ENCODE measurements around the gene GOT1.

GOT1 gene

GRCh38 chr10:99460070-99460469 is 29.6 kb upstream of the GOT1 start:
- Histone ChIP-seq H3K36me3 (ENCODE audit: control insufficient read depth, insufficient read depth, low read length) (no peaks in the 10 kb centered on the region), H3K4me3 (replicated peaks; ENCODE audit: low read depth, low read length) (no peak overlapping the region), H3K27me3 (replicated peaks; ENCODE audit: control insufficient read depth, insufficient read depth, low read length) (no peaks in the 10 kb centered on the region)
- DNase-seq (ENCODE audit: extremely low read depth, insufficient read length): no peak
- TF ChIP-seq, protein P1, sequence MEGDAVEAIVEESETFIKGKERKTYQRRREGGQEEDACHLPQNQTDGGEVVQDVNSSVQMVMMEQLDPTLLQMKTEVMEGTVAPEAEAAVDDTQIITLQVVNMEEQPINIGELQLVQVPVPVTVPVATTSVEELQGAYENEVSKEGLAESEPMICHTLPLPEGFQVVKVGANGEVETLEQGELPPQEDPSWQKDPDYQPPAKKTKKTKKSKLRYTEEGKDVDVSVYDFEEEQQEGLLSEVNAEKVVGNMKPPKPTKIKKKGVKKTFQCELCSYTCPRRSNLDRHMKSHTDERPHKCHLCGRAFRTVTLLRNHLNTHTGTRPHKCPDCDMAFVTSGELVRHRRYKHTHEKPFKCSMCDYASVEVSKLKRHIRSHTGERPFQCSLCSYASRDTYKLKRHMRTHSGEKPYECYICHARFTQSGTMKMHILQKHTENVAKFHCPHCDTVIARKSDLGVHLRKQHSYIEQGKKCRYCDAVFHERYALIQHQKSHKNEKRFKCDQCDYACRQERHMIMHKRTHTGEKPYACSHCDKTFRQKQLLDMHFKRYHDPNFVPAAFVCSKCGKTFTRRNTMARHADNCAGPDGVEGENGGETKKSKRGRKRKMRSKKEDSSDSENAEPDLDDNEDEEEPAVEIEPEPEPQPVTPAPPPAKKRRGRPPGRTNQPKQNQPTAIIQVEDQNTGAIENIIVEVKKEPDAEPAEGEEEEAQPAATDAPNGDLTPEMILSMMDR (IDR thresholded peaks at IDR 0.05; ENCODE audit: insufficient read depth, low read length, poor library complexity, severe bottlenecking): no peak

- Histone ChIP-seq H3K4me3 (replicated peaks; ENCODE audit: low read depth, low read length) (no peak overlapping the region), H3K27me3 (replicated peaks; ENCODE audit: control insufficient read depth, insufficient read depth, low read length) (no peaks in the 10 kb centered on the region), H3K36me3 (ENCODE audit: control insufficient read depth, insufficient read depth, low read length) (no peaks in the 10 kb centered on the region)
- no peak for DNase-seq (ENCODE audit: extremely low read depth, insufficient read length)
- TF ChIP-seq, protein P1 (IDR thresholded peaks at IDR 0.05; ENCODE audit: insufficient read depth, low read length, poor library complexity, severe bottlenecking): no peak
Observed at GRCh38 chr10:99459217-99459616, 28.8 kb upstream of the GOT1 start.

- Histone ChIP-seq H3K4me3 (replicated peaks; ENCODE audit: low read depth, low read length) (no peak overlapping the region), H3K27me3 (replicated peaks; ENCODE audit: control insufficient read depth, insufficient read depth, low read length) (no peaks in the 10 kb centered on the region), H3K36me3 (ENCODE audit: control insufficient read depth, insufficient read depth, low read length) (no peaks in the 10 kb centered on the region)
- DNase-seq (ENCODE audit: extremely low read depth, insufficient read length): no peak
- TF ChIP-seq, protein P1 (IDR thresholded peaks at IDR 0.05; ENCODE audit: insufficient read depth, low read length, poor library complexity, severe bottlenecking): no peak
Observed at GRCh38 chr10:99457813-99458212, 27.4 kb upstream of the GOT1 start.

DNA sequence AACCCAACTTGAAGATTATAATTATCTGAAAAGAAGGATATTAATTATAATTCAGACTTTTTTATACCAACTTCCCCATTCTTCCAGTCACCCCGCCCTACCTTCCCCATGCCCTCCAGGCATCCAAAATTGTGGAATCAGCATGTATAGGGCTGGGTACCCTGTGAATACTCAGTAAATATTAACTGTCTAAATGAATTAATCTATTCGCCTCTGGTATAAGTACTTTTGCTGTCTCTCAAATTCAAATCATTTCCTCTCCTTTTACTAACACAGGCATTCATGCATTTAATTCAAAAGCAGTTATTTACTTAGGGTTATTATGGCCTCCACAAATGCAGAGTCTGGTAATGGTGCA is 26.5 kb upstream of the GOT1 start:
- Histone ChIP-seq H3K27me3 (replicated peaks; ENCODE audit: control insufficient read depth, insufficient read depth, low read length) (no peaks in the 10 kb centered on the region), H3K36me3 (ENCODE audit: control insufficient read depth, insufficient read depth, low read length) (no peaks in the 10 kb centered on the region), H3K4me3 (replicated peaks; ENCODE audit: low read depth, low read length) (no peak overlapping the region)
- TF ChIP-seq, protein P1 (IDR thresholded peaks at IDR 0.05; ENCODE audit: insufficient read depth, low read length, poor library complexity, severe bottlenecking): no peak
- DNase-seq (ENCODE audit: extremely low read depth, insufficient read length): no peak

- Histone ChIP-seq H3K36me3 (ENCODE audit: control insufficient read depth, insufficient read depth, low read length) (no peaks in the 10 kb centered on the region), H3K27me3 (replicated peaks; ENCODE audit: control insufficient read depth, insufficient read depth, low read length) (no peaks in the 10 kb centered on the region), H3K4me3 (replicated peaks; ENCODE audit: low read depth, low read length) (no peak overlapping the region)
- TF ChIP-seq, protein P1 (IDR thresholded peaks at IDR 0.05; ENCODE audit: insufficient read depth, low read length, poor library complexity, severe bottlenecking): no peak
- no peak for DNase-seq (ENCODE audit: extremely low read depth, insufficient read length)
Observed at GRCh38 chr10:99456207-99456930, 25.9 kb upstream of the GOT1 start.

DNA sequence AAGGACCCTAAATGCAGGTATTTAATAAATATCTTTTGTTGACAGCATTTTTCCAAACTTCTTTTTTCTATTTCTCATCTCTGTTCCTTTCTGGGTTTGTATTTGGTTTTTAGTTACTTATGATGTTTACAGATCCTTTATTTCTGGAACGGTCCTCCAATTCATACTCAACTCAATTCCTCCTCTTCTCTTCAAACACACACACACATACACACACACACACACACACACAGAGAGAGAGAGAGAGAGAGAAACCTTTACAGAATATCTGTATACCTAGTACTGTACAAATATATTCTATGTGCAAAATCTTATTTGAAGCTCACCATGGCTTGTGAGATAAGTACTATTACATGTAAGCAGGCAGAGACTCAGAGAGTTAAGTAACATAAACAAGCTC is 21.6 kb upstream of the GOT1 start:
- TF ChIP-seq, protein P1 (IDR thresholded peaks at IDR 0.05; ENCODE audit: insufficient read depth, low read length, poor library complexity, severe bottlenecking): no peak

More for the DNA sequence above, 21.6 kb upstream of the GOT1 start:
- H3K4me3 ChIP-seq (replicated peaks; ENCODE audit: low read depth, low read length): no peak overlapping the region
- H3K36me3 ChIP-seq (ENCODE audit: control insufficient read depth, insufficient read depth, low read length): no peaks in the 10 kb centered on the region
- DNase-seq (ENCODE audit: extremely low read depth, insufficient read length): no peak
- H3K27me3 ChIP-seq (replicated peaks; ENCODE audit: control insufficient read depth, insufficient read depth, low read length): no peaks in the 10 kb centered on the region

All from GM06990 (cell line).